Midbrain (tissue), 1 donor: ENCODE results near the gene SDHAF3.
"Not testable (repeated sequence)": the region's sequence is repeated elsewhere in the genome, so short reads cannot be mapped to it uniquely, and the experiment has no call there.

Experiments used
- DNase-seq: peaks from one replicate; lab custom pipeline; 2025; lab: John Stamatoyannopoulos, UW

Gene SDHAF3

GRCh38 chr7:97123115-97123514 is 5.6 kb downstream of the SDHAF3 start:
- DNase-seq: not testable (repeated sequence)

- no peak for DNase-seq
Measured at GRCh38 chr7:97126483-97127171, 9.1 kb downstream of the SDHAF3 start.

- no peak for DNase-seq
Measured at GRCh38 chr7:97128736-97129135, 11.2 kb downstream of the SDHAF3 start.

DNA sequence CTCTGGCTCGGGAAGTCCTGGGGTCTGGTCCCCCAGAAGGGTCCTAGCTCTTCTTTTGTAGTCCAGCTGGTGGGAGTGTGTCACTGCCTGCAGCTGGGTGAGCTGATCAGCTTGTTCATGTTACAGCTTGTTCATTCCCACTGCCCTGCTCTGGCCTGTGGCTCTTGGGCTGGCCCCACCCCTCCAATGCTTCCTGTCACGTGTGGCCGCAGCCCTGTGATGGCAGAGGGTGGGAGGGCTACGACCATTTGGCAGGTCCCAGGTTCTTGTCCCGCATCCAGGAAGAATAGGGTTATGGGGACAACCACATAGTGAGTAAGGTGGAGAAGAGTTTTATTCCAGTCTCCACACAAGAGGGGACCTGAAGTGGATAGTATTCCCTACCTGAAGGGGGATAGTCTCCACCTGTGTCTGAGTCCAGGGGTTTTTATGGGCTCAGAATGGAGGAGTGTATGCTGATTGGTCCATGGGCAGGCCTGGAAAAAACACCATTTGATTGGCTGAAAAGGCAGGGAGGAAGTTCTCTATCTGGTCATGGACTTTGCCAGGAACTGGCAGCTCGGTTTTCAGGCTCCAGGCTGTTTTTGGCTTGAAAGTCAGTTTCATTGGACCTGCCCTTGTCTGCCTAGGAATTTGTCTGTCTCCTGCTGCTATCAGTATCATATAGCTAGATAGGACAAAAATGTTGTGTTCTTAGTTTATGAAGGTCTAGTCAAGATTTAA is 13.1 kb downstream of the SDHAF3 start:
- no peak for DNase-seq

GRCh38 chr7:97133159-97133558 is 15.7 kb downstream of the SDHAF3 start:
- DNase-seq: no peak

GRCh38 chr7:97138830-97139229 is 21.3 kb downstream of the SDHAF3 start:
- DNase-seq: no peak

DNA sequence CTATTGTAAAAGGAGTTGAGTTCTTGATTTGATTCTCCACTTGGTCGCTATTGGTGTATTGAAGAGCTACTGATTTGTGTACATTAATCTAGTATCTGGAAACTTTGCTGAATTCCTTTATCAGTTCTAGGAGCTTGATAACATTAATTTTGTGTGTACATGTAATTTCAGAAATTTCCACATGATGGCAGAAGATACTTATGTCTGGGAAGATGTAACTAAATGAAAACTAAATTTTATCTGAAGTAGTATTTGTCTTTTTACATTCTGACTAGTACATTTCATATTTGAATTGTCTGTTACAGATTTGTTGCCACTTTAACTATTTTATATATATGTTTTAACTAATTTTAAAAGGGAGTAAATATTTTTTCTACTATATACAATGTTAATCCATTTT is 27.6 kb downstream of the SDHAF3 start:
- peak; percentile 4 for DNase-seq

DNA sequence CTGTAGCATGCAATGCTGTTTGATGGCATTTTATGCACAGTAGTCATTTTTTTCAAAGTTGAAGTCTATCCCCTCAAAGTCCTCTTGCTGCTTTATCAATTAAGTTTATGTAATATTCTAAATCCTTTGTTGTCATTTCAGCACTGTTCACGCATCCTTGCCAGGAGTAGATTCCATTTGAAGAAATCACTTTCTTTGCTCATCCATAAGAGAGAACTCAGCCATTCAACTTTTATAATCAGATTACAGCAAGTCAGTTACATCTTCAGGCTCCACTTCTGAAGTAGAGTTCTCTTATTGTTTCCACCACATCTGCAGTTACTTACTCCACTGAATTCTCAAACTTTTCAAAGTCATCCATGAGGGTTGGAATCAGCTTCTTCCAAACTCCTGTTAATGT is 32.3 kb downstream of the SDHAF3 start:
- DNase-seq: no peak

DNA sequence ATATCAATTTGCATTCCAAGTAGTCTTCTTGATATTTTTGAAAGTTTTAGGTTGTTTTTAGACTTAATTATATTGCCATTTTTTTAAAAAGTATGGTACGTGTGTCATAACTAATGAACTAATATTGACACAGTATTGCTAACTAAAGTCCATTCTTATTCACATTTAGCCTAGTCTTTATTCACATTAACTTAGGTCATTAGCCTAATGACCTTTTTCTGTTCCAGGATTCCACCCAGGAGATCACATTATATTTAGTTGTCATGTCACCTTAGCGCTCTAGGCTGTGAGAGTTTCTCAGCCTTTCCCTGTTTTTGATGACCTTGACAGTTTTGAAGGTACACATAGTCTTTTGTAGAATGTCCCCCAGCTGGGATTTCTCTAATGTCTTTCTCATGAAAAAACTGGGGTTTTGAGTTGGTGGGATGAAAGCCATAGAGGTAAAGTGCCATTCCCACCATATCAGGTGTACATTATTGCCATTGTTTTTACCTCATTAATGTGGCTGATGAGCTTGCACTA is 38.5 kb downstream of the SDHAF3 start:
- no peak for DNase-seq

DNA sequence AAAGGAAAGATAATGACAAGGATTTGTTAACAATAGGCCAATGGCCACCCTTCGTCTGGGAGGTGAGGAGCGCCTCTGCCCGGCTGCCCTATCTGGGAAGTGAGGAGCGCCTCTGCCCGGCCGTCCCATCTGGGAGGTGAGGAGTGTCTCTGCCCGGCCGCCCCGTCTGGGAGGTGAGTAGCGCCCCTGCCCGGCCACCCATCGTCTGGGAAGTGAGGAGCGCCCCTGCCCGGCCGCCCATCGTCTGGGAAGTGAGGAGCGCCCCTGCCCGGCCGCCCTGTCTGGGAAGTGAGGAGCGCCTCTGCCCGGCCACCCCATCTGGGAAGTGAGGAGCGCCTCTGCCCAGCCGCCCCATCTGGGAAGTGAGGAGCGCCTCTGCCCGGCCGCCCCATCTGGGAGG is 42.5 kb downstream of the SDHAF3 start:
- DNase-seq: not testable (repeated sequence)

GRCh38 chr7:97161609-97162008 is 44.1 kb downstream of the SDHAF3 start:
- DNase-seq: not testable (repeated sequence)

GRCh38 chr7:97166308-97166707 is 48.8 kb downstream of the SDHAF3 start:
- no peak for DNase-seq

DNA sequence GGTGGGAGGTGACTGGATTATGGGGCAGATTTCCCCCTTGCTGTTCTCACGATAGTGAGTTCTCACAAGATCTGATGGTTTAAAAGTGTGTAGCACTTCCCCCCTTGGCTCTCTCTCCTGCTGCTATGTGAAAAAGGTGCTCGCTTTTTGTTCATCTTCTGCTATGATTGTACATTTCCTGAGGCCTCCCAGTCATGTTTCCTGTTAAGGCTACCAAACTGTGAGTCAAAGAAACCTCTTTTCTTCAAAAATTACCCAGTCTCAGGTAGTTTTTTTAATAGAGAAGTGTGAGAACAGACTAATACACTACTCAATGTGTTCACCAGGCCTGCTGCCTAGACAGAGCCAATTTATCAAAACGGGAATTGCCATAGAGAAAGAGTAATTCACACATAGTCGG is 49.7 kb downstream of the SDHAF3 start:
- DNase-seq: no peak

DNA sequence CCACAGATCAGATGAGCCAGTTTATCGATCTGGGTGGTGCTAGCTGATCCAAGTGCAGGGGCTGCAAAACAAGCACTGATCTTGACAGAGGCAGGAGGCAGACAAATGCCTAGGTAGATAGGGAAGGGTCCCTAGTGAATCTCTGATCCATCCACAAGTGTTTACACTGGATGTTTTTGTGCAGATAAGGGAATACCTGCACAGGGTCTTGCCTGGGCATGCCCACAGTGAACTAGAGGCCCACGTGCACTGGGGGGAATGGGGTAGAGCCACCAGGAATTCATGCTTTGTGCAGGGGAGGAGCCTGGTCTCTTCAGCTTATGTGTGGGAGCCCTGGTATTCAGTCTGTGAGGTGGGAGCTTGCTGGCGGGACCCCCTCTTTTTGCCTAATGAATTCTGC is 50.3 kb downstream of the SDHAF3 start:
- DNase-seq: no peak

- DNase-seq: no peak
Measured at GRCh38 chr7:97174303-97174702, 56.8 kb downstream of the SDHAF3 start.

- DNase-seq: peak; percentile 58
Measured at GRCh38 chr7:97179454-97180104, 62.1 kb downstream of the SDHAF3 start.

- no peak for DNase-seq
Measured at GRCh38 chr7:97187067-97187466, 69.6 kb downstream of the SDHAF3 start.

GRCh38 chr7:97196174-97196573 is 78.7 kb downstream of the SDHAF3 start:
- not testable (repeated sequence) for DNase-seq

- no peak for DNase-seq
Measured at GRCh38 chr7:97198596-97198995, 81.1 kb downstream of the SDHAF3 start.

DNA sequence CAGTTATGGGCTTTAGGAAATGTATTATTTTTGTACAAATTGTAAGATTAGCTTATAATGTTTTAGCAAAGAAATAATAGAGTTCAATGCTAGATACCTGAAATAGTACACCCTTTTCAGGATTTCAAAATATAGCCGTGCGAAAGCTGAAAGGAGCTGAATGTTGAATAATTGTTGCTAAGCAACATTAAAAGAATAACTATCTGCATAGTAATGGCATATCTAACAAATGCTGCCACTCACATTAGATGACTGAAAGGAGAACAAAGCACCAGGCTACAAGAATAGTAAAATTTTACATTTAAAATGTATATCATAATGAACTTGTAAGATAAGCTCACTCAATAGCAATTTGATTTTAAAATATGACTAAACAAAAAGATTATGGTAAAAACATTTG is 82.5 kb downstream of the SDHAF3 start:
- no peak for DNase-seq

DNA sequence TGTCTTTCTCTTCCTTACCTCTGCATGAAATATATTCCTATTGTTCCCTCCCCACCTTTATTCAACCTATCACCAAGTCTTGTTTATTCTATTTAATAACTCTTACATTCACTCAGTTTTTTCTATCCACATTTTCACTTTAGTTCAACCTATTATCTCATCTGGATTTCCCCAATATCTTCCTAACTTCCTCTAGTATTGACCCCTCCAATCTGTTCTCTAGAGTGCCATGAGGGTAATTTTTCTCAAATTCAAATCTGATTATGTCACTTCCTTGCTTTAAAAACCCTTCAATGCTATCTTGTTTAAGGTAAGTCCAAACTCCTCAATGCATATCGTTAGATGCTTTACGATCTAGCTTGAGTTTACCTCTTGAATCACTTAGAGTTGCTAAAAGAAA is 86.5 kb downstream of the SDHAF3 start:
- DNase-seq: no peak

- no peak for DNase-seq
Measured at GRCh38 chr7:97204821-97205220, 87.3 kb downstream of the SDHAF3 start.

GRCh38 chr7:97215556-97215955 is 98.1 kb downstream of the SDHAF3 start:
- DNase-seq: no peak
